GM19452 (cell line): ENCODE results near the gene SSBP3.
"Not testable (repeated sequence)": the region's sequence is repeated elsewhere in the genome, so short reads cannot be mapped to it uniquely, and the experiment has no call there.

Source experiments
- ATAC-seq: cut with Tn5 transposase; IDR thresholded peaks from one replicate; pipeline ENCODE4 v1.9.1; 2021; ENCODE audit not compliant: unreplicated experiment

Gene SSBP3

GRCh38 chr1:54406339-54407153, at the start of gene SSBP3:
SSBP3 (minus strand) TSS chr1:54406394.
- peak; percentile 90 for ATAC-seq

- no peak for ATAC-seq
Measured at GRCh38 chr1:54453509-54453908, 47.3 kb upstream of the SSBP3 start.

DNA sequence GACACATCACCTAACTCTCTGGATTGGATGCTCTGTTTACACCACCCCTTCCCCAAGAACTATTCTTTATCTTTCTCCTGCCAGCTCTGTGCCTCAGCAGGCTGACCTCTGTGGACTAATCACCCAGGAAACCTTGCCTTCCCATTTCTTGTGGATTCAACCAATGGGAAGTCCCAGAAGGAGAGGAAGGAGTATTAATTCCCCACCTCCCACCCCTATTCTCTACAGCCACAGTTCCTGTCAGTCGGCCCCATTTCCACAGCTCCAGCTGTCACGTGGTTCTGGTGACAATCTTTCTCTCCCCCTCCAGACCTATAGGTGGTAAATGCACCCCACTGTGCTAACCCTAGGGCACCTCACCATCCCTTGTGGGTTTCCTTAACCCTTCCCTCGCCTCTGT, 46.8 kb upstream of the SSBP3 start:
- no peak for ATAC-seq

- ATAC-seq = not testable (repeated sequence)
Measured at GRCh38 chr1:54449431-54449830, 43.2 kb upstream of the SSBP3 start.

GRCh38 chr1:54448801-54449200, 42.6 kb upstream of the SSBP3 start:
- ATAC-seq = not testable (repeated sequence)

- not testable (repeated sequence) for ATAC-seq
Measured at GRCh38 chr1:54447081-54447480, 40.9 kb upstream of the SSBP3 start.

- ATAC-seq = no peak
Measured at GRCh38 chr1:54442185-54442584, 36.0 kb upstream of the SSBP3 start.

- ATAC-seq = no peak
Measured at GRCh38 chr1:54439550-54440223, 33.5 kb upstream of the SSBP3 start.

- ATAC-seq = no peak
Measured at GRCh38 chr1:54437783-54438182, 31.6 kb upstream of the SSBP3 start.

DNA sequence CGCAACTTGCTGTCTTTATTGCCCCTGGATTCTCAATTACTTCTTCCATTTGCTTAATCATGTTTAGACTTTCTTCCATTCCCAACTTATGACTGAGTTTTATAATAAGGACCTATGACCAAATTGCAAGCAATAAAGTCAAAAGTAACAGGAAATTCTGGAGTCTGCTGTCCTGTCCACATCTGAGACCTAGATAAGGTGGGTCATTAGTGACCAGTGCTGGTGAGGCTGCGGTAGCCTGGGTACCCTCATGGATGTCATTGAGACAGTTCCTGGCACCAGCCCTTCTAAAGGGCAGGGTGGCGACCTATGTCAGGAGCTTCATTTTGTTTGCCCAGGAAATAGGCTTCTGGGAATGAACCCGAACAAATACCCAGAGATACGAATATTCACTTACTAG, 30.6 kb upstream of the SSBP3 start:
- no peak for ATAC-seq

DNA sequence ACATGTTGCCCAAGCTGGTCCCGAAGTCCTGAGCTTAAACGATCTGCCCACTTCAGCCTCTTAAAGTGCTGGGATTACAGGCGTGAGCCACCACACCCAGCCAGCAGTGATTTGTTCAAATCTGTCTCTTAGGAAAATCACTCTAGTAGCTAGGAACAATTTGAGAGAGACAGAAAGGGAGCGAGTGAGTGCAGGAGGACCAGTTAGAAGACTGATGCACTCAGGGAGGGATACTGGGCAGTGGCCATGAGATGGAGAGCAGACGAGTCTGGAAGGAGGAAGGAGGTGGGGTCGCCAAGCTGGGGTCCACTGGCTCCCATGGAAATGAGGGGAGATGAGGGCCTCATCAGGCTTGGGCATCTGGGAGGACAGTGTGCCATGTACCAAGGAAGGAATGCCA, 23.6 kb upstream of the SSBP3 start:
- no peak for ATAC-seq

DNA sequence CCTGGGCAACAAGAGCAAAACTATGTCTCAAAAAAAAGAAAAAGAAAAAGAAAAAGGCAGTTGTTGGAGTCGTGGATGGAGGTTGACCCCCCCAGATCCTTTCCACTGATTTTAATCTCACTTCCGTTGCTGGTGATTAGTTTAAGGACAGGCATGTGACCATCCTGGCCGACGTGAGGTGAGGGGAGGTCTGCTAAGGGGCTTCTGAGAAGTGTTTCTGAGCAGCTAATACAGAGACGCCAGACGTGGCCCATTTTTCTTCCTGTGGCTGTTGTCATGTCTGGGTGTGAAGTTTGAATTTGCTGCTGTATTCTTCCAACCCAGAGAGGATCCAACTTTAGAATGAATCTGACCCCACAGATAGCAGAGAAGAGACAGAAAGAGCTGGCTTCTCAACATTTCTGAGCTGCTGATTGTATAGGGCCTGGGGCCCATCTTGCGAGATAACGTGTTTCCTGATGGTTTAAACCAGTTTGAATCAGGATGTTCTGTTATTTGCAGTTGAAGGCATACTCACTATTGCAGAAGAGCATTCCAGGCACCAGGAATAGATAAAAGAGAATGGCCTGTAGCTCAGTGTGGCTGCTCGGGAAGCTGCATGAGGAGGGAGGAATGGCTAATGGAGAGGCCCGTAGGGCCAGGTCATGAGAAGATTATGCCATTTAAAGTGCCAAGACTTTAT, 22.8 kb upstream of the SSBP3 start:
- no peak for ATAC-seq

- ATAC-seq = no peak
Measured at GRCh38 chr1:54425152-54425584, 19.0 kb upstream of the SSBP3 start.

DNA sequence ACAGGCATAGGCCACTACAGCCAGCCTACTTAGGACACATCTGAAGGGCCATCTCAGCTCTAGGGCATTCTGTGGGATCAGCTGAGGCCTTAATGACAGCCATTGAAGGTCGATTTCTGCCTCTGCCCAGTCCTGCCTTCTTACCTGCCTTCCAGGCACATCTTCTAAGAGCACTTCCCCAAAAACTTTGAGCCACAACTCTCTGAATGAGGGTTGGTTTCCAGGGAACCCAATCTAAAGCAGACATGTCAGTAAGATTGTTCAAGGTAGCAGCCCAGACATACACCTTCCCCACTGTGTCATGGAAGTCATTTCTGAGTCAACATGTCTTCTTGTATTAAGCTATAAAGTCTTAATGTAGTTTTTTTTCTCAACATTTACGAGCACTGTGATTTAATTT, 18.2 kb upstream of the SSBP3 start:
- ATAC-seq = no peak

DNA sequence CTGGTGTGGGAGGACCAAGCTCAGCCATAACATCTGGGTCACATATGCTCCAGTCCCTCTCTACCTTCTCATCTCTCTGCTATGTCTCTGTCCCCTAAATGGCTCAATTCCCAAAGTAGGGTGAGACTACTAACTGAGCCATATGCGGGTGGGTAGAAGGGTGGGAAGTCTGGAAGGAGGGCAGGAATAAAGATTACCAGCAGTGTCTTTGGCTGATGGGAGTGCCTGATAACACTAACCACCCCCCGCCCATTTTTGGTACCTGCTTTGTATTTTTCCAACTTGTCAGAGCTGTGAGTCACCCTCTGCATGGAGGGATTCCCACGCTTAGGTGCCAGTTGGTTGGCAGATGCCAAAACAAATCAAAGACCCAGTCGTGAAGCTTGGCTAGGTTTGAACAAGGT, 14.9 kb upstream of the SSBP3 start:
- no peak for ATAC-seq

DNA sequence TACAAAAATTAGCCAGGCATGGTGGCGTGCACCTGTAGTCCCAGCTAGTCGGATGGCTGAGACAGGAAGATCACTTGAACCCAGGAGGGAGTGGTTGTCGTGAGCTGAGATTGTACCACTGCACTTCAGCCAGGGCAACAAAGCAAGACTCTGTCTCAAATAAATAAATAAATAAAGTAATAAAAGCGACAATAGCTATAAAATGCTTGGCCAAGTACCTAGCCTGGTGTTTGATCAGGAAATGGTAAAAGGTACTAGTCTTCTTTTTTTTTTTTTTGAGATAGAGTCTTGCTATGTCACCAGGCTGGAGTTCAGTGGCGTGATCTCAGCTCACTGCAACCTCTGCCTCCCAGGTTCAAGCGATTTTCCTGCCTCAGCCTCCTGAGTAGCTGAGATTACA, 12.4 kb upstream of the SSBP3 start:
- not testable (repeated sequence) for ATAC-seq

GRCh38 chr1:54417123-54417522, 10.9 kb upstream of the SSBP3 start:
- no peak for ATAC-seq

- no peak for ATAC-seq
Measured at GRCh38 chr1:54416435-54416834, 10.2 kb upstream of the SSBP3 start.

- no peak for ATAC-seq
Measured at GRCh38 chr1:54415991-54416390, 9.8 kb upstream of the SSBP3 start.

DNA sequence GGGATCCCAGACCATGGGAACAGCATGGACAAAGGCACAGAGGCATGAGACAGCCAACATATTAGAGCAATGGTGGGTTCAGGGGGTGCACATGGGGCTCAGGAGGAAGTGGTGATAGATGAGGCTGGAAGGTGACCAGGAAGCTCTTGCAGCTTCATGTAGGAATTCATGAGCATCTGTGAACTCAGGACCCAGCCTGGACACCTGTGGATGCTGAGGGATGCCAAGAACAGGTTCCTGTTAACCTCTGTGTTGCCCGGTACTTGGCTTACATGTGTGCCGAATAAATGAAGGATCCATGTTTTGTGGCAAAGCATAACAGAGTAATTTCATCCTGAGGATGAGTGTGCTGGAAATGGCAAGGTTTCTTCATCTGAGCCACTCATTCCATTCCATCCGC, 9.3 kb upstream of the SSBP3 start:
- no peak for ATAC-seq

DNA sequence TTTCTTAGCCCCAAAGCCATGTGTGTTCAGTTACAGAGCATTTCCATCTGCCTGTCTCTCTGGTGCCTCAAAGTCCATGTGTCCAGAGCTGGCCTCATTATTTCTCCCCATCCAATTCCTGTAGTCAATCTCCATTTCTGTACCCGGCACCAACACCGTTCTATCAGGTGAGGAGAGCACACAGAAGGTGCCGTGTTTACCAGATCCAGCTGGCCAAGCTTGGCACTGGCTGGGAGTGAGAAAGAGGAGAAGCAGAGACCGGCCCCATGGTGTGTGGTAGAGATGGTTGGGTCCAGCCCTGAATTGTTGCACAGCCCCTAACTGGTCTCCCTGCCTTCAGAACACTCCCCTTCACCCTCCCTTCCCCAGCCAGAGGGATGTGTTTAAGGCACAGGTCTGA, 7.5 kb upstream of the SSBP3 start:
- ATAC-seq = no peak

DNA sequence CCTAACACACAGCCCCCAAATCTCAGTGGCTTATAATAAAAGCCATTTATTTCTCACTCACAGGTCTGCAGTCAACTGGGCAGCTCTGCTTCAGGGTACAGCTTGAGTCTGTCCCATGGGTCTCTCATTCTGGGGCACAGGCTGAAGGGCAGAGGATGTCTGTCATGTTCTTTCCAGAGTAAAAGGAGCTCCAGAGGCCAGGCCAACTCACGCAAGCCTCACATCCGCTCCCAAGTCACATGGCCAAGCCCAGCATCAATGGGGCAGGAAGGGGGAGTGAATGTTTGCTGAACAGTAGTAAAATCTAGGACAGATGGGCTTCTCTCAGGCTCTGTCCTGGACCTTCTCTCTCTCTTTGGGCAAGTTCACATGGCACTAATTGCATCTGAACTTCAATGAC, 7.1 kb upstream of the SSBP3 start:
- no peak for ATAC-seq
